T47D (cell line): ENCODE results near the gene FYN.

Experiments used
- DNase-seq, 2 experiments: peaks; one replicate each; pipeline versions ENCODE4 v3.0.0 to v3.0.0-alpha.2; 2011 to 2012; ENCODE audit warnings: low read depth in 1 of 2, low spot score in 1 of 2
- JUND ChIP-seq: IDR thresholded peaks from 2 replicates; pipeline ENCODE4 v1.6.1; 2012; ENCODE audit warnings: low read depth
- in situ Hi-C: cut with HindIII; loops from 2 replicates; pipeline ENCODE4 v1.10.0; 2016; ENCODE audit warnings: low sequenced_read_pairs, low pct_unique_long_range_greater_than_20kb

The FYN gene

GRCh38 chr6:111804627-111805235, 68.5 kb downstream of the FYN start:
- TF ChIP-seq JUND = no peak
- in situ Hi-C loops = no loop called here
- DNase-seq = no peak

- in situ Hi-C loops = no loop called here
- DNase-seq = no peak
- no peak for TF ChIP-seq JUND
Observed at GRCh38 chr6:111803804-111804203, 69.4 kb downstream of the FYN start.

GRCh38 chr6:111803371-111803770, 69.9 kb downstream of the FYN start:
- DNase-seq = no peak
- no peak for TF ChIP-seq JUND
- in situ Hi-C loops = no loop called here

GRCh38 chr6:111802720-111803330, 70.4 kb downstream of the FYN start:
- no peak for TF ChIP-seq JUND
- in situ Hi-C loops = no loop called here
- no peak for DNase-seq

- no peak for DNase-seq
- in situ Hi-C loops = no loop called here
- no peak for TF ChIP-seq JUND
Observed at GRCh38 chr6:111802015-111802414, 71.2 kb downstream of the FYN start.

GRCh38 chr6:111800821-111801220, 72.4 kb downstream of the FYN start:
- DNase-seq = no peak
- in situ Hi-C loops = no loop called here
- no peak for TF ChIP-seq JUND

- no peak for DNase-seq
- TF ChIP-seq JUND = no peak
- in situ Hi-C loops = no loop called here
Observed at GRCh38 chr6:111800259-111800765, 72.9 kb downstream of the FYN start.

GRCh38 chr6:111799576-111800258, 73.5 kb downstream of the FYN start:
- DNase-seq = peak in 1 of 2 experiments; percentile 9
- in situ Hi-C loops = no loop called here
- no peak for TF ChIP-seq JUND

GRCh38 chr6:111798281-111798725, 74.9 kb downstream of the FYN start:
- in situ Hi-C loops = no loop called here
- no peak for DNase-seq
- TF ChIP-seq JUND = no peak

- in situ Hi-C loops = no loop called here
- TF ChIP-seq JUND = no peak
- no peak for DNase-seq
Observed at GRCh38 chr6:111796310-111796918, 76.8 kb downstream of the FYN start.

- no peak for TF ChIP-seq JUND
- in situ Hi-C loops = no loop called here
- DNase-seq = no peak
Observed at GRCh38 chr6:111795558-111795957, 77.7 kb downstream of the FYN start.

- in situ Hi-C loops = no loop called here
- no peak for TF ChIP-seq JUND
- DNase-seq = no peak
Observed at GRCh38 chr6:111794727-111795452, 78.4 kb downstream of the FYN start.
